ENCODE data around the gene FAM184A.

Gene FAM184A

DNA sequence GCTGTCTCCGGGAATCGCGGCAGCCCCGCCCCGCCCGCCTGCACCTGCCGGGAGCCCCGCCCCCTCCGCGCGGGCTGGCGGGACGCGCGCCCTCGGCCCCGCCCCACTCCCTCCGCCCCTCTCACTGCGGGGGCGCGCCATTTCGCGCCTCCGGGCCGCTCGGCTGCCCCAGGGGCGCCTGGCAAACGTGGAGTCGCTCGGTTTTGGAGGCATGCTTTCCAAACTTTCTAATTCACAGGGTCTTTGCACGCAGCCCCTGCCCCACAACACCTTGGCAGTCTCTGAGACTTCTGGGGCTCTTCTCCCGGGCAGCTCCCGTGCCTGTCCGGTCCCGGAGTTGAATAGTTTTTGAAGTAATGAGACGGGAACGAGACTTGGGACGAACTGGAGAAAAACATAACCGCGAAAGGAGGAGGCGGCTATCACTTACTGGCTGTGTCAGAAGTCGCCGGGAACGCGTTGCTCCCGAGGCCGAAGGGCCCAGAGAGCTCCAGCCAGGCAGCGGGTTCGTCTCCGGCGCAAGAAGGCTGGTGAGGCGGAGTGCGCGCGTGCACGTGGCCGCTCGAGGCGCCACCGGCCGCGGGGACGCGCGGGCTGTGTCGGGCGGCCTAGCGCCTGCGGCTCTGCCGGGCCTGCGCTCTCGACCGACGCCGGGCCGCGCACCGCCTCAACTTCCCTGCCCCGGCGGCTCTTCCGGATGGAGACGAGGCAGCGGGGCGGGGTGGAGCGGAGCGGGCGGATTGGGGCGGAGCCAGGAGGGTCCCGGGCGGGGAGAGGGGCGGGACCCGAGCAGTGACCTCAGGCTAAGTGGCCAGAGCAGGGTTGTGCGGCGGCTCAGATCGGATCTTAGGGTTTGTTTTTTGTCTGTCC lies 143.8 kb downstream of the FAM184A start, which contains the start of gene MCM9:
Gene MCM9, minus strand, starts transcription at position 699 of the 870 bp plus-strand sequence. CDS start 3,436 bp downstream, outside the sequence.
- peak; percentile 87 for DNase-seq (ENCODE audit: low read depth, low spot score)
- H3K4me3 ChIP-seq (ENCODE audit: low read depth, low read length): peak within 1 kb of the TSS; percentile 91
- TF ChIP-seq, protein P1, sequence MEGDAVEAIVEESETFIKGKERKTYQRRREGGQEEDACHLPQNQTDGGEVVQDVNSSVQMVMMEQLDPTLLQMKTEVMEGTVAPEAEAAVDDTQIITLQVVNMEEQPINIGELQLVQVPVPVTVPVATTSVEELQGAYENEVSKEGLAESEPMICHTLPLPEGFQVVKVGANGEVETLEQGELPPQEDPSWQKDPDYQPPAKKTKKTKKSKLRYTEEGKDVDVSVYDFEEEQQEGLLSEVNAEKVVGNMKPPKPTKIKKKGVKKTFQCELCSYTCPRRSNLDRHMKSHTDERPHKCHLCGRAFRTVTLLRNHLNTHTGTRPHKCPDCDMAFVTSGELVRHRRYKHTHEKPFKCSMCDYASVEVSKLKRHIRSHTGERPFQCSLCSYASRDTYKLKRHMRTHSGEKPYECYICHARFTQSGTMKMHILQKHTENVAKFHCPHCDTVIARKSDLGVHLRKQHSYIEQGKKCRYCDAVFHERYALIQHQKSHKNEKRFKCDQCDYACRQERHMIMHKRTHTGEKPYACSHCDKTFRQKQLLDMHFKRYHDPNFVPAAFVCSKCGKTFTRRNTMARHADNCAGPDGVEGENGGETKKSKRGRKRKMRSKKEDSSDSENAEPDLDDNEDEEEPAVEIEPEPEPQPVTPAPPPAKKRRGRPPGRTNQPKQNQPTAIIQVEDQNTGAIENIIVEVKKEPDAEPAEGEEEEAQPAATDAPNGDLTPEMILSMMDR (IDR thresholded peaks at IDR 0.05; ENCODE audit: low read depth, low read length): no peak
- in situ Hi-C loops (cut with HindIII; ENCODE audit: low sequenced_read_pairs): no loop called here

DNA sequence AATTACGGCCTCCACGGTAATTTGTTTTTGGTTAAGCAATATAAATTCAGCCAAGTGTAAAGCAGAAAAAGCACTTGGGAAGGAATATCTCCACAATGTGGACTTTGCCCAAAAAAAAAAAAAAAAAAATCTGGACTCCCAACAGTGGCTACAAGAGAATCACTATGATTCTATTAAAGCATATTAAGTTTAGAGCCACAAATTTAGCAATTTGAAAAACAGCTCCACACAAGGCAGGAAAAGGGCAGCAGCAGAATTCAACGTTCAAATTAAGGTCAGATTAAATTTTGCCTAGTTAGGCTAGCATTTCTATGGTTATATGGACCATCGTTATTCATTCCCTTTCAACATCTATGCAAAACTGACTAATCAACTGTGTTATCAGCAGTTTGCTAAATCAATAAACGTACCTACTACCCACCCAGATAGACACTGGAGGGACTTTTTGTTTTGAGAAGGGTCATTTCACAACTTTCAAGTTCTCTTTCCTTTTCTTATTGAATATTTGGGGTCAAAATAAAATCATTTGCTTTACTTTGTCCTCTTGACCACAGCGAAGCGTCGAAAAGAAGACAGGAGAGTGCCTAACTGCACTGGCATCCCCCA lies 144.5 kb downstream of the FAM184A start:
- H3K4me3 ChIP-seq (ENCODE audit: low read depth, low read length): peak overlapping the region; percentile 91
- TF ChIP-seq, protein P1 (IDR thresholded peaks at IDR 0.05; ENCODE audit: low read depth, low read length): no peak
- DNase-seq (ENCODE audit: low read depth, low spot score): peak; percentile 1
- in situ Hi-C loops (cut with HindIII; ENCODE audit: low sequenced_read_pairs): no loop called here

DNA sequence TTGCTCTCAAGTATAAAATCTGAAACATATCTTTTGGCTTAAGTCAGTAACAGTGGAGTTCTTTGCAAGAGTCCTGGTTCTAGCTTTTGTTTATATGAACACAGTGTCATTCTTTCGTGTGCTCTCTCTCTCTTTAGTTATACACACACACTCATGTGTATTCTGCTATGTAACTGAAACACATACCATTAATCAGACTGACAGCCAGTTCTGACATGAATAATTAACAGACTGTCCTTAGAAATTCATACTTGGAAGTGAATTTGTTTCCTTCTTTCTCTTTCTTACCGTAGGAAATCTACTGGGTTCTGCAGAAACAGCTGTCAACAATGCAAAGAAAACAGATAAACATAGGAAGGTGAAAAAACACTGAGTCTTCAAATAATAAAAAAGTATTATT lies 146.0 kb downstream of the FAM184A start:
- no peak for DNase-seq (ENCODE audit: low read depth, low spot score)
- no peak overlapping the region for H3K4me3 ChIP-seq (ENCODE audit: low read depth, low read length)
- TF ChIP-seq, protein P1 (IDR thresholded peaks at IDR 0.05; ENCODE audit: low read depth, low read length): no peak
- in situ Hi-C loops (cut with HindIII; ENCODE audit: low sequenced_read_pairs): no loop called here

DNA sequence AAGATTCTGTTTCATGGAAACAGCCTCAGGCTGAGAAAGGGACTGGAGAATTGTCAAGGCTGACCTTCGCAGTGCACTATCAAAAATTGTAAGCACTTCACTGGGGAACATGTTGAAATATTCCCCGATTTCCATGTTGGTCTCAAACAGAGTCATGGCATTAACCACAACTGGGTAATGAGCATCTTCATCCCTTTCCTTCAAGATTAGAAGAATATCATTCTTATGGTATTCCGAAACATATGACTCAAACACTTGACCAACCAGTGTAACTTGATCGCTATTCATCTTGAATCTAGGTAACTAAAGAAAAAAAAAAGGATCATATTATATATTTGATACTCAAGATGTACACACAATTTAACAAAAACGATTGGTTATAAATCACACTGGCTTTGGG lies 147.0 kb downstream of the FAM184A start:
- no peak overlapping the region for H3K4me3 ChIP-seq (ENCODE audit: low read depth, low read length)
- in situ Hi-C loops (cut with HindIII; ENCODE audit: low sequenced_read_pairs): no loop called here
- TF ChIP-seq, protein P1 (IDR thresholded peaks at IDR 0.05; ENCODE audit: low read depth, low read length): no peak
- DNase-seq (ENCODE audit: low read depth, low spot score): no peak

DNA sequence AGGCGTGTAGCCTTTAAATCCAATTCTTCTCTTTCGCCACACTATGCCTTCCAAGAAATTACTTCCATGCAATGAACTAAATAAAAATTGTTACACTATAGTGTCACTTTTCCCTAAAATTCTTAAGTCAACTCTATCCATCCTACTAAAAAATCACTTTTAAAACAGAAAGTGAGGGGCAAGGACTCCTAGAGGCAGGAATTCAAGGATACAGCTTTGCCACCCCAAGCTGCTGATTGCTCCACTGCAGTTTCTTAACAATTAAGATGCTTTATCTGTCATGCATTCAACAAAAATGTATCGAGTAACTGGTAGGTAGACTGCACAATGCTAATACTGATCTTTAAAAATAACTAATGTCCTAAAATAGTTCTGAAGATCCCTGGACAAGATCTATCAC lies 147.8 kb downstream of the FAM184A start:
- TF ChIP-seq, protein P1 (IDR thresholded peaks at IDR 0.05; ENCODE audit: low read depth, low read length): peak; percentile 29
- in situ Hi-C loops (cut with HindIII; ENCODE audit: low sequenced_read_pairs): no loop called here
- no peak for DNase-seq (ENCODE audit: low read depth, low spot score)
- H3K4me3 ChIP-seq (ENCODE audit: low read depth, low read length): no peak overlapping the region

DNA sequence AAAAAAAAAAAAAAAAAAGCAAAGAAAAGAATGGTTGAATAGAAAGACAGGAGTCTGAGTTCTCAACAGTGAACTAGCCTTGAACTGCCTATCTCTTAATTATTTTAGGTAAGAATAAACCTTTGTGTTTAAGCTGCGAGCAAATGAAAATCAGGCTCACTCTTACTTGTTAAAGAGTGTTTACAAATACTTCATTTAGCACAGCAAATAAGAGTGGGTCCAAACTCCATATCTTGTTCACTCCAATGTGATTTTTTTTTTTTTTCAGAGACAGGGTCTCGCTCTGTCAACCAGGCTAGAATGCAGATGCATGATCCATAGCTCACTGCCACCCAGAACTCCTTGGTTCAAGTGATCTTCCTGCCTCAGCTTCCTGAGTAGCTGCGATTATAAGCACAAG lies 155.4 kb downstream of the FAM184A start:
- no peak overlapping the region for H3K4me3 ChIP-seq (ENCODE audit: low read depth, low read length)
- DNase-seq (ENCODE audit: low read depth, low spot score): no peak
- TF ChIP-seq, protein P1 (IDR thresholded peaks at IDR 0.05; ENCODE audit: low read depth, low read length): no peak
- in situ Hi-C loops (cut with HindIII; ENCODE audit: low sequenced_read_pairs): no loop called here
